HG03571 (cell line): ENCODE results near the gene KCNJ3.
"Not testable (repeated sequence)": the region's sequence is repeated elsewhere in the genome, so short reads cannot be mapped to it uniquely, and the experiment has no call there.

Experiments
- ATAC-seq: cut with Tn5 transposase; IDR thresholded peaks from one replicate; pipeline ENCODE4 v1.9.1; 2021; ENCODE audit not compliant: unreplicated experiment

The KCNJ3 gene

DNA sequence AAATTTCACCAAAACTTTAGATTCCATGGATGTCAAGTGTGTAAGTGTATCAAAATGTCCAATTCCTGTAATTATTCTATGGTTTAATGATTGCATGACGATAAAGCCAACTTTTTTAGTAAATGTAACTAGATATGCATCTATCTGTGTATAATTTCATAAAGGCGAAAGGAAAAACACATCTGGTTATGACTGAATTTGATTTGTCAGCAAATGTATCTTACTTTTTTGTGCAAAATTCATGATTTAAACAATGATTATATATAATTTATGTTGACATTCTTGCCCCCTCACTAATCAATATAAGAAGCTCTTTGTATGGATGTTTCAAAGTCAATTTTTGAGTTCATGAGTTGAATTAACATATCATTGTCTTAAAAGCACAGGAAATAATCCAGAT lies 138.5 kb downstream of the KCNJ3 start:
- ATAC-seq, result no peak

DNA sequence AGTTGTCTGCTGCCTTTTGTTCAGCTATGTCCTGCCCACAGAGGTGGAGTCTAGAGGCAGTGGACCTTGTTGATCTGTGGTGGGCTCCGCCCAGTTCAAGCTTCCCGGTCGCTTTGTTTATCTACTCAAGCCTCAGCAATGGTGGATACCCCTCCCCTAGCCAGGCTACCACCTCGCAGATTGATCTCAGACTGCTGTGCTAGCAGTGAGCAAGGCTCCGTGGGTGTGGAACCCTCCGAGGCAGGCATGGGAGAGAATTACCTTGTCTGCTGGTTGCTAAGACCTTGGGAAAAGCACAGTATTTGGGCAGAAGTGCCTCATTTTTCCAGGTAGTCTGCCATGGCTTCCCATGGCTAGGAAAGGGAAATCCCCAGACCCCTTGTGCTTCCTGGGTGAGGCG lies 146.0 kb downstream of the KCNJ3 start:
- ATAC-seq, result no peak

DNA sequence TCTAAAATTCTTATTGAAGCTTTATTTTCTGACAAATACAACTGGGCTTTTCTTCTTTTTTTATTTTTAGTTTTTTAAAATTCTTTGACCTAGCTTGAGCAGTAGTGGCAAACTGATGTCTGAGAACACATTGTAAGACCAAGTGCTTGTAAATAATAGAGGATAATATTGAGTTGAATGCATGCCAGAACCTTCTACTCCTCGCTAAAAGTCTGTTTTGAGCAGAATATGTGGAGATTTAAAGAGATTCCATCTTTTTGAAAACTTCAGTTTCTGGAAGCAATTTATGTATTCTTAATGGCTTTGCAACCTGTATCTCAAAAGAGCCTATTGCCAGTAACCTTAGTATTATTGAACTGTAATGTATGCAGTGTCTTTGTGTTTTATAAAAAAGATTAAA lies 148.3 kb downstream of the KCNJ3 start:
- no peak for ATAC-seq

- ATAC-seq, result no peak
These were observed 151.0 kb downstream of the KCNJ3 start for GRCh38 chr2:154849482-154849881.

GRCh38 chr2:154850532-154850931 lies 152.0 kb downstream of the KCNJ3 start:
- ATAC-seq, result no peak

DNA sequence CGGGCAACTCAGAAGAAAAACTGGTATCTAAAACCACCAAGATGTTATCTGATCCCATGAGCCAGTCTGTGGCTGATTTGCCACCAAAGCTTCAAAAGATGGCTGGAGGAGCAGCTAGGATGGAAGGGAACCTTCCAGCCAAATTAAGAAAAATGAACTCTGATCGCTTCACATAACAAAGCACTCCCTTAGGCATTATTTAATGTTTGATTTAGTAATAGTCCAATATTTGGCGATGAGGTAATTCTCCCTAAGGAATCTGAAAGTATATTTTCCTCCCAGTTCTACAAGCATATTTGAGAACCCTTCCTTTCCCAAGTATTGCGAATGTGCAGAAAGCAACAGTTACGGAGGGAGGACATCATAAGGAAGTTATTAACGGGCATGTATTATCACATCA lies 156.6 kb downstream of the KCNJ3 start:
- no peak for ATAC-seq

GRCh38 chr2:154867151-154867550 lies 168.7 kb downstream of the KCNJ3 start:
- not testable (repeated sequence) for ATAC-seq

- no peak for ATAC-seq
These were observed 177.5 kb downstream of the KCNJ3 start for GRCh38 chr2:154875999-154876398.

DNA sequence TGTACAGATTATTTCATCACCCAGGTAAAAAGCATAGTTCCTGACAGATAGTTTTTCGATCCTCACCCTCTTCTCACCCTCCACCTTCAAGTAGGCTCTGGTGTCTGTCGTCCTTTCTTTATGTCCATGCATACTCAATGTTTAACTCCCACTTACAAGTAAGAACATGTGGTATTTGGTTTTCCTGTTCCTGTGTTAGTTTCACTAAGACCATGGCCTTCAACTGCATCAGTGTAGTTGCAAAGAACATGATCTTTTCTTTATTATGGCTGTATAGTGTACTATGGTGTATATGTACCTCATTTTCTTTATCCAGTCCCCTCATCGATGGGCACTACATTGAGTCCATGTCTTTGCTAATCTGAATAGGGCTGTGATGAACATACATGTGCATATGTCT lies 184.2 kb downstream of the KCNJ3 start:
- no peak for ATAC-seq

DNA sequence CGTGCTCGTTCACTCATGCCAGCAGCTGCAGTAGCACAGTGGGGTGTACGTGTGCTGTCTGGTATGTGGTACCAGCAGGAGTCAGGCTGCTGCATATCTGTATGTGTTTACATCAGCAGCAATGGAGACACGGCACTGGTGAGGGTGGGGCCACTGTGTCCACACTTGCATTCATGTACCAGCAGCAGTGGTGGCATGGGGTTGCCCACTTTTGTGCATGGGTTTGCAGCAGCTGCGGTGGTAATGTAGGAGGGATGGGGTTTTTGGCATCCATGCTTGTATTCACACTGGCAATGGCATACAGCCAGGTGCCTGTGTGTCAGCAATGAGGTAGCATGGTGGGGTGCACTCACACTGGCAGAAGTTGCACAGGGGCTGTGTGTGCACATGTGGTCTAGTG lies 187.8 kb downstream of the KCNJ3 start:
- no peak for ATAC-seq

DNA sequence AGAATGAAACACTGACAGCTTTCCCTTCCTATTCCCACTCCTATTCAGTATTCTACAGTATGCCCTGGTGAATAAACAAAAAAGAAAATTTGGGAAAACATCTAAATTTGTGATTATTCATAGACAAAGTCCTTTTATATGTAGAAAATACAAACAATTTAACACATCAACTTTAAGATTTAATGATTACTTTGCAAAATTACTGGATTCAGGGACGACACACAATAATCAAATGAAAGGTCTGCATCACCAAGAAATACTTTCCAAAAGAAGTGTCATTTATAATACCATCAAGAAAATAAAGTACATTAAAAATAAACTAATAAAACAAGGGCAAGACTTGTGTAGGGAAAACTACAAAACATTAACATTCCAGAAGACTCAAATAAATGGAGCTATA lies 199.8 kb downstream of the KCNJ3 start:
- no peak for ATAC-seq

GRCh38 chr2:154901063-154901462 lies 202.6 kb downstream of the KCNJ3 start:
- no peak for ATAC-seq
